CD4-positive, alpha-beta T cell (primary cell): ENCODE data around the gene JAKMIP2. TPM values are rescaled to one million over a fixed set of nuclear protein-coding genes. Genes with fewer than 3 reads are reported as not detected.

Experiments used
- ATAC-seq: fragments of 200-7000 bp; cut with Tn5 transposase; one replicate; pipeline ENCODE4 v1.10.0; 2022; ENCODE audit warnings: mild to moderate bottlenecking; ENCODE audit not compliant: poor library complexity
- CTCF ChIA-PET: fragments of 350-600 bp; sonication (Branson Sonifier 250); formaldehyde crosslinking; loops from one replicate; lab custom pipeline; 2021; ENCODE audit warnings: antibody characterized with exemption, inconsistent platforms; lab: Charles Lee
- POLR2A ChIA-PET: fragments of 350-600 bp; sonication (Branson Sonifier 250); formaldehyde crosslinking; loops from one replicate; lab custom pipeline; 2021; ENCODE audit warnings: antibody characterized with exemption, inconsistent platforms; lab: Charles Lee
- DNase-seq, 14 experiments: peaks; one replicate each; pipeline ENCODE4 v3.0.0-alpha.2; 2013 to 2020; ENCODE audit warnings: mixed read lengths in 2 of 14
- H3K27ac ChIP-seq, 2 donors: one replicate each; pipeline versions ENCODE4 v1.5.1 to v1.7.0; 2013; ENCODE audit warnings: low read length in 2 of 2, low read depth in 1 of 2, mild to moderate bottlenecking in 1 of 2
- H3K27me3 ChIP-seq, 2 experiments: 1 replicate in 1 of 2; 2 replicates in 1 of 2; pipeline versions ENCODE4 v1.6.1 to v1.7.0; 2013; ENCODE audit warnings: low read length in 2 of 2, control low read depth in 1 of 2, mild to moderate bottlenecking in 1 of 2, moderate library complexity in 1 of 2; ENCODE audit not compliant: insufficient read depth in 2 of 2, control insufficient read depth in 1 of 2
- H3K36me3 ChIP-seq: one replicate; pipeline ENCODE4 v1.6.1; 2013; ENCODE audit warnings: low read length, control low read depth; ENCODE audit not compliant: insufficient read depth
- H3K4me1 ChIP-seq: one replicate; pipeline ENCODE4 v1.6.1; 2013; ENCODE audit warnings: low read length, control low read depth; ENCODE audit not compliant: insufficient read depth
- H3K4me3 ChIP-seq: one replicate; pipeline ENCODE4 v1.5.1; 2013; ENCODE audit warnings: mild to moderate bottlenecking, low read length, moderate library complexity
- H3K9me3 ChIP-seq, 2 experiments: 1 replicate in 1 of 2; 2 replicates in 1 of 2; pipeline versions ENCODE4 v1.6.1 to v1.7.0; 2013; ENCODE audit warnings: low read length in 2 of 2, mild to moderate bottlenecking in 2 of 2, control low read depth in 1 of 2, moderate library complexity in 1 of 2; ENCODE audit not compliant: control insufficient read depth in 1 of 2, insufficient read depth in 1 of 2
- H3K27ac Mint-ChIP-seq: one replicate; pipeline ENCODE4 v1.8.0; 2020; ENCODE audit warnings: mixed read lengths
- H3K27me3 Mint-ChIP-seq: one replicate; pipeline ENCODE4 v1.8.0; 2021; ENCODE audit warnings: mixed read lengths
- H3K36me3 Mint-ChIP-seq: one replicate; pipeline ENCODE4 v1.8.0; 2021; ENCODE audit warnings: low read depth, mixed read lengths
- H3K4me1 Mint-ChIP-seq: one replicate; pipeline ENCODE4 v1.8.0; 2021; ENCODE audit warnings: low read depth, mixed read lengths
- H3K4me3 Mint-ChIP-seq: one replicate; pipeline ENCODE4 v1.8.0; 2020; ENCODE audit warnings: mild to moderate bottlenecking, mixed read lengths
- H3K9me3 Mint-ChIP-seq: one replicate; pipeline ENCODE4 v1.8.0; 2020; ENCODE audit warnings: mixed read lengths
- intact Hi-C, 2 experiments: fragments of 100-400 bp; cut with DNase I in 1 of 2; cut with micrococcal nuclease in 1 of 2; formaldehyde crosslinking; loops; one replicate each; pipeline versions ENCODE4 v1.15.1 to v1.9.0; 2023 to 2025; cut with DNase I, micrococcal nuclease
- total RNA-seq, 174 experiments: library from RNA in 2 of 174; stranded (reverse) in 2 of 174; gene quantifications; one replicate each; pipeline ENCODE4 v1.2.3 and lab custom pipeline; 2021 to 2026
- TF ChIP-seq, protein P1 (sequence below): fragments of 200-600 bp; IDR thresholded peaks from one replicate; pipeline ENCODE4 v1.8.0; 2022; ENCODE audit warnings: antibody characterized with exemption, mild to moderate bottlenecking

Gene JAKMIP2
- total RNA-seq, 2 experiments from 2014 or later: 0.74 to 1.3 TPM

DNA sequence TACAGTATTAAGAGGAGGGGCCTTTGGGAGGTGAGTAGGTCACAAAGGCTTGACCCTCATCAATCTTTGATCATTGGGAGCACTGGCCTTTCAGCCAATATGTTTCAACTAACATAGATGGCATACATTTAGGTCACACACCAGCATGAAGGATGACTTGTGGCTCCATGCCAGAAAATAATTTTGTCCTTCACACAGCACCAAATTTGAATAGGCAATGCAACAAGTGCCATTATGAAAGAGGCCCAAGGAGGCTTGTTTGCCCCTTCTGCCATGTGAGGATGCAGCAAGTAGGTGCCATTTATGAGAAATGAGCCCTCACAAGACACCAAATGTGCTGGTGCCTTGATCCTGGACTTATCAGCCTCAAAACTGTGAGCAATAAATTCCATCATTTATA lies 81.1 kb downstream of the JAKMIP2 start:
- no peak overlapping the region for H3K27ac Mint-ChIP-seq
- H3K9me3 Mint-ChIP-seq: peaks cover 5% of the 10 kb centered on the region
- TF ChIP-seq, protein P1, sequence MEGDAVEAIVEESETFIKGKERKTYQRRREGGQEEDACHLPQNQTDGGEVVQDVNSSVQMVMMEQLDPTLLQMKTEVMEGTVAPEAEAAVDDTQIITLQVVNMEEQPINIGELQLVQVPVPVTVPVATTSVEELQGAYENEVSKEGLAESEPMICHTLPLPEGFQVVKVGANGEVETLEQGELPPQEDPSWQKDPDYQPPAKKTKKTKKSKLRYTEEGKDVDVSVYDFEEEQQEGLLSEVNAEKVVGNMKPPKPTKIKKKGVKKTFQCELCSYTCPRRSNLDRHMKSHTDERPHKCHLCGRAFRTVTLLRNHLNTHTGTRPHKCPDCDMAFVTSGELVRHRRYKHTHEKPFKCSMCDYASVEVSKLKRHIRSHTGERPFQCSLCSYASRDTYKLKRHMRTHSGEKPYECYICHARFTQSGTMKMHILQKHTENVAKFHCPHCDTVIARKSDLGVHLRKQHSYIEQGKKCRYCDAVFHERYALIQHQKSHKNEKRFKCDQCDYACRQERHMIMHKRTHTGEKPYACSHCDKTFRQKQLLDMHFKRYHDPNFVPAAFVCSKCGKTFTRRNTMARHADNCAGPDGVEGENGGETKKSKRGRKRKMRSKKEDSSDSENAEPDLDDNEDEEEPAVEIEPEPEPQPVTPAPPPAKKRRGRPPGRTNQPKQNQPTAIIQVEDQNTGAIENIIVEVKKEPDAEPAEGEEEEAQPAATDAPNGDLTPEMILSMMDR: no peak
- Histone ChIP-seq H3K27me3 (no peaks in the 10 kb centered on the region), H3K9me3 (peaks cover 8 to 14% of the 10 kb centered on the region in 2 experiments), H3K36me3 (no peaks in the 10 kb centered on the region), H3K4me3 (no peak overlapping the region), H3K27ac (no peak overlapping the region), H3K4me1 (no peaks in the 10 kb centered on the region)
- H3K27me3 Mint-ChIP-seq: no peaks in the 10 kb centered on the region
- POLR2A ChIA-PET: no interaction called here
- H3K4me1 Mint-ChIP-seq: no peaks in the 10 kb centered on the region
- H3K36me3 Mint-ChIP-seq: peaks cover 9% of the 10 kb centered on the region
- H3K4me3 Mint-ChIP-seq: no peak overlapping the region
- intact Hi-C loops: no loop called here
- no peak for ATAC-seq
- CTCF ChIA-PET: no interaction called here
- DNase-seq: no peak

DNA sequence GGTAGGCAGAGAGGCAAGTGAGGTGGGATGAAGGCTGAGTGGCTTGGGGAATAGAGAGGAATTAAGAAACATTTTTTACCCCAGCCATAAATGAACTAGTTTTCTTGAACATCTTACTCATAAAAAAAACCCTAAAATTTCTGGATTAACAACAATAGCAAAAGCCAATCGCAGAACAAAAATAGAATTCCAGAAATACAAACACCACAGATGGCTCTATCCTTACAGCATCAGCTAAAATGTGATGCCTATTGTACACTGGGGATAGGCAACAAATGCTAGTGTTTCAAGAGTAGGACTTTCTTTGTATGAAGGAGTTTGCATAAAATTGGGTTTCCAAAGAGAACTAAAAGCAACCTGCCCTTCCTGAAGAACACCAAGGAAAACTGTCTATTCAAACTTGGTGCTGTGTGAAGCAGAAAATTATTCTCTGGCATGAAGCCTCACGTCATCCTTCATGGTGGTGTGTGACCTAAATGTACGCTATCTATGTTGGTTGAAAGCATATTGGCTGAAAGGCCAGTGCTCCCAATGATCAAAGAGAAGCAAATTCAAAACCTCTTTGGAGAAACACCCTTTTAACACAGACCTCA lies 82.9 kb downstream of the JAKMIP2 start:
- DNase-seq (no peak), ATAC-seq (no peak)
- intact Hi-C loops: no loop called here
- ChIA-PET CTCF (no interaction called here), POLR2A (no interaction called here)
- Mint-ChIP-seq H3K4me1 (no peaks in the 10 kb centered on the region), H3K36me3 (peaks cover 9% of the 10 kb centered on the region), H3K9me3 (peaks cover 5% of the 10 kb centered on the region), H3K4me3 (no peak overlapping the region), H3K27ac (no peak overlapping the region), H3K27me3 (no peaks in the 10 kb centered on the region)
- Histone ChIP-seq H3K9me3 (peaks cover 8 to 14% of the 10 kb centered on the region in 2 experiments), H3K4me3 (no peak overlapping the region), H3K4me1 (no peaks in the 10 kb centered on the region), H3K27me3 (no peaks in the 10 kb centered on the region), H3K27ac (no peak overlapping the region), H3K36me3 (no peaks in the 10 kb centered on the region)
- TF ChIP-seq, protein P1: no peak

DNA sequence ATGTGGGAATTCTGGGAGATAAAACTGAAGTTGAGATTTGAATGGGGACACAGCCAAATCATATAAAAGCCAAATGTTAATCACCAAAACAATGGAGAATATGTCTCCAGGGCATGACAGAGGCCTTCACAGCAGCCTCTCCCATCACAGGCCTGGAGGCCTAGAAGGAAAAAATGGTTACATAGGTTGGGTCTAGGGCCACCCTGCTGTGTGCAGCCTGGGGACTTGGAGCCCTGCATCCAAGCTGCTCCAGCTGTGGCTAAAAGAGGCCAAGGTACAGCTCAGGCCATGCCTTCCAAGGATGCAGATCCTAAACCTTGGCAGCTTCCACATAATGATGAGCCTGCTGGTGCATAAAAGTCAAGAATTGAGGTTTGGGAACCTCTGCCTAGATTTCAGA lies 85.1 kb downstream of the JAKMIP2 start:
- Histone ChIP-seq H3K27me3 (no peaks in the 10 kb centered on the region), H3K4me3 (no peak overlapping the region), H3K9me3 (peaks cover 8 to 14% of the 10 kb centered on the region in 2 experiments), H3K27ac (no peak overlapping the region), H3K4me1 (no peaks in the 10 kb centered on the region), H3K36me3 (no peaks in the 10 kb centered on the region)
- TF ChIP-seq, protein P1: no peak
- ChIA-PET CTCF (no interaction called here), POLR2A (no interaction called here)
- Mint-ChIP-seq H3K27me3 (no peaks in the 10 kb centered on the region), H3K36me3 (peaks cover 9% of the 10 kb centered on the region), H3K27ac (no peak overlapping the region), H3K4me3 (no peak overlapping the region), H3K4me1 (no peaks in the 10 kb centered on the region), H3K9me3 (peaks cover 5% of the 10 kb centered on the region)
- ATAC-seq: no peak
- DNase-seq: no peak
- intact Hi-C loops: no loop called here
